Small intestine (tissue), 7 donors: ENCODE results near the gene TRAK2. TPM values are rescaled to one million over a fixed set of nuclear protein-coding genes. Genes with fewer than 3 reads are reported as not detected.
"Not testable (repeated sequence)": the region's sequence is repeated elsewhere in the genome, so short reads cannot be mapped to it uniquely, and the experiment has no call there.

Experiments used
- DNase-seq, 2 donors: peaks; one replicate each; pipeline versions ENCODE4 v3.0.0 to v3.0.0-alpha.2; 2013
- FAIRE-seq: peaks from 2 replicates; lab custom pipeline; 2012; peaks lifted over from hg19 to GRCh38; lab: Jason Lieb, UNC
- H3K27ac ChIP-seq, 3 donors: one replicate each; pipeline ENCODE4 v1.5.1; 2013; ENCODE audit warnings: low read length in 2 of 3, mild to moderate bottlenecking in 2 of 3, control low read depth in 1 of 3, inconsistent platforms in 1 of 3, low read depth in 1 of 3, moderate library complexity in 1 of 3
- H3K27me3 ChIP-seq, 3 donors: one replicate each; pipeline ENCODE4 v1.6.1; 2013; ENCODE audit warnings: low read length in 3 of 3, inconsistent platforms in 1 of 3; ENCODE audit not compliant: control insufficient read depth in 3 of 3, insufficient read depth in 3 of 3
- H3K36me3 ChIP-seq, 3 donors: one replicate each; pipeline ENCODE4 v1.6.1; 2013; ENCODE audit warnings: low read length in 3 of 3, inconsistent platforms in 1 of 3, low read depth in 1 of 3, mild to moderate bottlenecking in 1 of 3, moderate library complexity in 1 of 3; ENCODE audit not compliant: control insufficient read depth in 3 of 3, insufficient read depth in 2 of 3
- H3K4me1 ChIP-seq, 3 donors: one replicate each; pipeline ENCODE4 v1.6.1; 2013; ENCODE audit warnings: low read length in 2 of 3, inconsistent platforms in 1 of 3, low read depth in 1 of 3, mild to moderate bottlenecking in 1 of 3, moderate library complexity in 1 of 3; ENCODE audit not compliant: control insufficient read depth in 3 of 3, insufficient read depth in 2 of 3
- H3K4me3 ChIP-seq, 3 donors: one replicate each; pipeline ENCODE4 v1.5.1; 2013; ENCODE audit warnings: low read length in 3 of 3, control low read depth in 1 of 3, inconsistent platforms in 1 of 3, low read depth in 1 of 3, mild to moderate bottlenecking in 1 of 3, moderate library complexity in 1 of 3
- H3K9me3 ChIP-seq, 2 donors: one replicate each; pipeline ENCODE4 v1.6.1; 2013; ENCODE audit warnings: low read depth in 1 of 2, low read length in 1 of 2; ENCODE audit not compliant: control insufficient read depth in 2 of 2, insufficient read depth in 1 of 2
- whole genome bisulfite sequencing, 3 donors: extraction: QIAGEN DNeasy Blood & Tissue Kit; methylation state at CpG; one replicate each; pipeline ENCODE4 v1.1.7; 2013; 5-methylcytosine and 5-hydroxymethylcytosine counted together
- polyA plus RNA-seq, 4 donors: library from polyadenylated mRNA; stranded (reverse) in 3 of 4; unstranded in 1 of 4; fragments of 200-250 nt in 3 of 4; fragments of 120-200 nt in 1 of 4; gene quantifications; one replicate each; pipeline versions ENCODE4 v1.2.1 to v1.2.3, GENCODE V29; 2013
- donor health status: healthy with polysubstance abuse.
- donor health status: control.
- donor health status: control.
- donor health status: Bipolar disorder and iron deficiency.
- donor health status: healthy.

The TRAK2 gene
- polyA plus RNA-seq, 4 donors: 13.4 to 36.1 (median 21.5) TPM

DNA sequence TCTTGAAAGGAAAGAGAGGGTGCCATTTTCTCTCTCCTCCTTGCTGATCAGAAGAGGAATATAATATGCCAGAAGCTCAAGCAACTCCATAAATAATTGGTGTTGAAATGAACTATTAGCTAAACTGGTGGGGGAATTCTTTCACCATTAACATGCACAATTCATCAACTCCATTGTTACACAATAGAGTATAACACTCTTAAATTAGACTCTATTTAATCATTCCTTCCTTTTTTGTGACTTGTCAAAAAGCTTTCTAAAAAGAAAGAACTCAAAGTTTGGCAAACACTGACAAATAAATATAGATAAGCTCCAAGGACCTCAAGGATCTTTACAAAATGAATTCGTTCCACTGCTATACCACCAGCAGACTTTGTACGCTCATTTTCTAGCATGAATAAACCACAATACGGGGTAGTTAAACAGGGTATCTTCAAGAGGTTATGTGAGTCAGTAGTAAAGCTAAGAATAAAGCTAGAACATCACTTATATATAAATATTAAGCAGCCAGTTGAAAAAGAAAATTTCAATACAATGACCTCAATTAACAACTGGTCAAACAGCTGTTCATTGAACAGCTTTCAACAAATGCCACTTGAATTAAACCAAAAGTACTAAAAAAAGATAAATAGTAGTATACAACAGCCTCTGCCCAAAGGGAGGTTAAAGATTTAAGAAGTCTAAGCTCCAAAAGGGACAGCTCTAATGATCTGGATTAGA lies 6.4 kb downstream of the TRAK2 start:
- no peaks in the 10 kb centered on the region for H3K36me3 ChIP-seq
- DNase-seq (no peak), FAIRE-seq (no peak)
- H3K4me1 ChIP-seq: peaks cover 3 to 13% (median 8%) of the 10 kb centered on the region in 3 donors
- no peaks in the 10 kb centered on the region for H3K27me3 ChIP-seq
- H3K9me3 ChIP-seq: no peaks in the 10 kb centered on the region
- H3K4me3 ChIP-seq: no peak overlapping the region
- WGBS, 3 donors: 67 to 77% (median 69%) methylated on average over 3 of the region's 3 CpGs
- no peak overlapping the region for H3K27ac ChIP-seq

DNA sequence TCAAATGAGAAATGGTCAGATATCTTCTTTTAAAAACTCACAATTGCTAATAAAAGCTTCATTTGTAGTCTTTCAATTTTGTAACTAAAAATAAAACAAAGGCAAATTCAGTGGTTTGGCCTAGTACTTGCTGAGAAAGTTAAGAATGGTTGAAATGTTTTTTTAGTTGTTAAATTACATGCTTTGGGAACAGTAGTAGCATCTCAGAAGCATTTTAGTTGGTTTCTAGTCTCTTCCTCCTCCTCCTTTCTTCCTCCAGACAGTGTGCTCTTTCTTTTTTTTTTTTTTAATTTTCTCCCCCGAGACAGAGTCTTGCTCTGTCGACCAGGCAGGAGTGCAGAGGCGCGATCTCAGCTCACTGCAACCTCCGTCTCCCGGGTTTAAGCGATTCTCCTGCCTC lies 9.8 kb downstream of the TRAK2 start:
- WGBS, 3 donors: 80 to 85% (median 83%) methylated on average over 7 of the region's 7 CpGs
- Histone ChIP-seq H3K27me3 (no peaks in the 10 kb centered on the region), H3K4me1 (peaks cover 0 to 5% (median 0%) of the 10 kb centered on the region in 3 donors), H3K9me3 (no peaks in the 10 kb centered on the region), H3K27ac (no peak overlapping the region), H3K36me3 (no peaks in the 10 kb centered on the region), H3K4me3 (no peak overlapping the region)
- DNase-seq (no peak), FAIRE-seq (no peak)

DNA sequence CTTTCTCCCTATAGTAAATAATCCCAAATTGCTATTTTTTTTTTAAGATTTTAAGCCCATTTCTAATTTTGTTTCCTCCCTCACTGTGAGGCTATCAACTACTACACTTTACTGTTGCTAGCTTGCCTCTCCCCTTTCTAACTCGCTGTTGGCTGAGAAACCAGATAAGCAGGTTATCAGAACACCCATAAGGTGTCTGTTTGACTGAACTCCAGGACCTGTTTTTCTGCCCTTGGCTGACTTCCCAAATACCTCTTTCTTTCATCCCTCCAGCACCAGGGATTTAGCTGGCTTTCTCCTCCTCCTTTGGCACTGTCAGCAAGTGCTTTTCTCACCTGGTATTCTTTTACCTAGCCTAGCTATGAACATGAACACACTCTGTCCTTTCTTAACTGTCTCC lies 11.1 kb downstream of the TRAK2 start:
- H3K36me3 ChIP-seq: no peaks in the 10 kb centered on the region
- H3K27ac ChIP-seq: no peak overlapping the region
- no peaks in the 10 kb centered on the region for H3K27me3 ChIP-seq
- 5 to 49% (median 23%) methylated on average over 1 of the region's 1 CpG for WGBS, 3 donors
- H3K9me3 ChIP-seq: no peaks in the 10 kb centered on the region
- FAIRE-seq (no peak), DNase-seq (peak; percentile 78 to 93)
- no peak overlapping the region for H3K4me3 ChIP-seq
- H3K4me1 ChIP-seq: peaks cover 0 to 5% (median 0%) of the 10 kb centered on the region in 3 donors

- not testable (repeated sequence) for H3K4me3 ChIP-seq, H3K36me3 ChIP-seq, H3K4me1 ChIP-seq, DNase-seq, H3K27ac ChIP-seq, H3K9me3 ChIP-seq, H3K27me3 ChIP-seq, FAIRE-seq
- 30 to 63% (median 55%) methylated on average over 1 of the region's 3 CpGs for WGBS, 3 donors
Observed at GRCh38 chr2:201439336-201439922, 11.8 kb downstream of the TRAK2 start.

DNA sequence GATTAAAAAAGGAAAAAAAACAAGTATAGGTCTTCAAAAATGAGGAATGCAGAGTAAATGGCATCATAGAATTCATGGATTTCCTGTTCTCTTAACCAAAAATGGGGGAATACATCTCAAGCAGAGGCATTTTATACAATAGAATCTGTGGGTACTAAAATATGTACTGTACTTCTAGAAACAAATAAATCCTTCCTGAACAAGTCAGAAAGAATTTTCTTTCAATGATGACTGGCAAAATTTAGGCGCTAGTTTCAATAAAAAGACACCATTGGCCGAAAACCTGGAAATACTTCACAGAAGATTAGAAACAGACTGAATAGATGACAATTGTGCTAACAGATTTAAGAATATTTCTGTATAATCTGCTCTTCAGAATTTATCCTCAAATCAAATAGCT lies 15.1 kb downstream of the TRAK2 start:
- H3K36me3 ChIP-seq: no peaks in the 10 kb centered on the region
- no peaks in the 10 kb centered on the region for H3K27me3 ChIP-seq
- H3K4me3 ChIP-seq: no peak overlapping the region
- H3K27ac ChIP-seq: no peak overlapping the region
- H3K9me3 ChIP-seq: no peaks in the 10 kb centered on the region
- no peak for FAIRE-seq
- DNase-seq: no peak
- peaks cover 0 to 14% (median 11%) of the 10 kb centered on the region in 3 donors for H3K4me1 ChIP-seq
- WGBS, 3 donors: 94 to 100% (median 97%) methylated on average over 2 of the region's 2 CpGs

DNA sequence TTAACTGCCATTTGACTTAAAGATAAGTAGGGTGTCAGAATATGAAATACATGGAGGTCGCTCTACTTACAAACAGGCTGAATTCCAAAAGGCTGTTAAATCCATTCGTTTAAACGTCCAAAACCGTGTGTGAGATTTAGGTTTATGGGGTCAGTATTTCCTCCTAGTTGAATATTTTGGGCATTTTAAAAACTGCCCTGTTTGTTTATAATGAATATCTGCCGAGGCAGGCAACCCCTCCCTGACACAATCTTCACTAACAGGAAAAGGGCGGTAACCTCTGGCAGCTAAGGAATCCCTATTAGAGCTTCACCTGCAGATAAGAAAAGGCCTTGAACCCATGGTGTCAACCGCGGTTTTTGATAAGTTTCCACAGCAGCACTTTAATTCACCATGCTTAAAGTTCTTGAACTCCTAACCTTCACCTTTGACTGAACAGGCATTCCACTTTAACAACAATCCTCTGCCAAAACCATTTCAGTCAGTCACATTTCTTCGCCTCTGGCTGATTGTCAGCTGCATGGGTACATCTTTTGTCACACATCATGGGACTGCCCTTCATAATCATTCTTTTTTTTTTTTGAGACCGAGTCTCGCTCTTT lies 17.8 kb downstream of the TRAK2 start:
- H3K27me3 ChIP-seq: no peaks in the 10 kb centered on the region
- peak overlapping the region in 2 of 3 donors; percentile 14 to 29 for H3K27ac ChIP-seq
- peaks cover 0 to 8% of the 10 kb centered on the region in 2 donors for H3K9me3 ChIP-seq
- DNase-seq: peak; percentile 52 to 64
- no peak for FAIRE-seq
- WGBS, 3 donors: 41 to 57% (median 46%) methylated on average over 11 of the region's 11 CpGs
- H3K4me1 ChIP-seq: peaks cover 0 to 12% (median 11%) of the 10 kb centered on the region in 3 donors
- H3K4me3 ChIP-seq: no peak overlapping the region
- peaks cover 0 to 6% (median 0%) of the 10 kb centered on the region in 3 donors for H3K36me3 ChIP-seq

- Histone ChIP-seq H3K4me3 (no peak overlapping the region), H3K4me1 (peaks cover 0 to 11% (median 9%) of the 10 kb centered on the region in 3 donors), H3K36me3 (peaks cover 0 to 6% (median 0%) of the 10 kb centered on the region in 3 donors), H3K27me3 (no peaks in the 10 kb centered on the region), H3K27ac (peak overlapping the region in 2 of 3 donors; percentile 14 to 29), H3K9me3 (peaks cover 0 to 8% of the 10 kb centered on the region in 2 donors)
- WGBS, 3 donors: 60 to 82% (median 80%) methylated on average over 5 of the region's 5 CpGs
- DNase-seq (peak in 1 of 2 donors; percentile 25), FAIRE-seq (no peak)
Observed at GRCh38 chr2:201432621-201433393, 18.5 kb downstream of the TRAK2 start.
